Activated gamma-delta T cell treated with anti-CD3 and anti-CD28 coated beads, Interleukin-2, amount 50 U/mL, for 16 hours (primary cell): Measurements from ENCODE around the gene VSIG1.
A peak's percentile ranks its signal among the peaks of the same experiment; 100 is the strongest.

ENCODE experiments used
- DNase-seq: peaks from one replicate; pipeline ENCODE4 v3.0.0-alpha.2; 2020; ENCODE audit warnings: low read depth

VSIG1 gene

GRCh38 chrX:108064613-108065012, 19.7 kb downstream of the VSIG1 start:
- no peak for DNase-seq

DNA sequence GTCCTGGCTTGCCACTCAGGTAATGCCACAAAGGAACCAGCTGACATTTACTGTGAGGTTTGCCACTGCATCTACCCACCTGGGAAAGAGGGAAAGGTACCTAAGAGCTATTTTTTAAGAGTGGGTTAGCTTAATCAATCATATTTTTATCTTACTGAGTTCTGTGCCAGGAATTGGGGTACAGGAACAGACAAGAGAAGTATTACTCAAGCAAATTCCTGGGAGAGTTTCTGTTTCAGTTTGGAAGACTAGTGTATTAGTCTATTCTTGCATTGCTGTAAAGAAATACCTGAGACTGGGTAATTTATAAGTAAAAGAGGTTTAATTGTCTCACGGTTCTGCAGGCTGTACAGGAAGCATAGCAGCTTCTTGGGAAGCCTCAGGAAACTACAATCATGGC, 23.3 kb downstream of the VSIG1 start:
- no peak for DNase-seq

GRCh38 chrX:108070891-108071290, 26.0 kb downstream of the VSIG1 start:
- no peak for DNase-seq

- no peak for DNase-seq
These were observed 26.7 kb downstream of the VSIG1 start for GRCh38 chrX:108071578-108071977.

DNA sequence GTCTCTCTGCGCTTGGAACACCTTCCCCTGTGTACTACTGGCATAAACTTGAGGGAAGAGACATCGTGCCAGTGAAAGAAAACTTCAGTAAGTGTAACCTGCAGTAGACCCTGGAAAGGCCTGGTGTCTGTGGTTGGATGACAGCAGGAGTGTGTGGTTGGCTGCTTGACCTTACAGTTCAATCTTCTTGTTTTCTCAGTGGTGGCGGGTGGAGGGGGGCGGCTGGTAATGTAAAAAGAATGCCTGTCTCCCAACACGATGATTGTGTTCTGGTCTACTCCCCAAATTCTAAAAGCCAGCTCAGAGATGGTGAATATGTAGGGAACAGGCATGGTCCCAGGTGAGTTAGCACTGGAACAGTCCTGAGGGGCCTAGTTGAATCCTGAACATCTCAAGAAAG, 27.9 kb downstream of the VSIG1 start:
- no peak for DNase-seq

DNA sequence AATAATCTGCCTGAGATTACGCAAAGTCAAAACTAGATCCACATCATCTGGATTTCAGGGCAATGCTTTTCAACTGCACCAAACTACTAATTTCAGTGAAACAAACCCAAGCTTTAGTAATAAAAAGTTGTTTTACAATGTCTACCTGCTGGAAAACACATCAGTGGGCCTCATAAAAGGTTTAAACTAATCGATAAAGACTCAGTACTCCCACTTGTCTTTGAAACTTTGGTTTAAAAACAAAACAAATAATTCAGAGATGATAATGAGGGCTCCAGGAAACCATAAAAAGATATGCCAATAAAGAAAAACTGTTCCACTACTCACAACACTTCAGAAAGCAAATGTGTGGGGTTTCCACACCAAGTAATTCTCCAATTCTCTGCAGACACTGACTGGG, 36.2 kb downstream of the VSIG1 start:
- no peak for DNase-seq

GRCh38 chrX:108087792-108088191, 42.9 kb downstream of the VSIG1 start:
- no peak for DNase-seq

DNA sequence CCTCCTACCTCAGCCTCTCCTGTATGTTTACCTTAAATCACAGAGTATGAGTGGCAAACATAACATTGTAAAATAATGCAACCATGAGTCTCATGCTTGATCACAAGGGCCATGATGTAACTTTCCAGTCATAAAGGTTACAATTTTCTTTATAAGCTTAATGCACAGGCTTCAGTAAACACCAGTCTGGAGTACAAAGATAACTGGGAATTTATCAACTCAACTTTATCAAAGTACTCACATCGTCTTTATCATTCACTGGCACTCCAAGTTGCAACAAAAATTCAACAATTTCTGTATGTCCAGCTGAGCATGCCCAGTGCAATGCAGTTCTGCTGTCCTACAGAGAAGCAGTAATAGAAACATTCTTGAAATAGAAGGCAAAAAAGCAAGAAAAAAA, 43.6 kb downstream of the VSIG1 start:
- DNase-seq = no peak

DNA sequence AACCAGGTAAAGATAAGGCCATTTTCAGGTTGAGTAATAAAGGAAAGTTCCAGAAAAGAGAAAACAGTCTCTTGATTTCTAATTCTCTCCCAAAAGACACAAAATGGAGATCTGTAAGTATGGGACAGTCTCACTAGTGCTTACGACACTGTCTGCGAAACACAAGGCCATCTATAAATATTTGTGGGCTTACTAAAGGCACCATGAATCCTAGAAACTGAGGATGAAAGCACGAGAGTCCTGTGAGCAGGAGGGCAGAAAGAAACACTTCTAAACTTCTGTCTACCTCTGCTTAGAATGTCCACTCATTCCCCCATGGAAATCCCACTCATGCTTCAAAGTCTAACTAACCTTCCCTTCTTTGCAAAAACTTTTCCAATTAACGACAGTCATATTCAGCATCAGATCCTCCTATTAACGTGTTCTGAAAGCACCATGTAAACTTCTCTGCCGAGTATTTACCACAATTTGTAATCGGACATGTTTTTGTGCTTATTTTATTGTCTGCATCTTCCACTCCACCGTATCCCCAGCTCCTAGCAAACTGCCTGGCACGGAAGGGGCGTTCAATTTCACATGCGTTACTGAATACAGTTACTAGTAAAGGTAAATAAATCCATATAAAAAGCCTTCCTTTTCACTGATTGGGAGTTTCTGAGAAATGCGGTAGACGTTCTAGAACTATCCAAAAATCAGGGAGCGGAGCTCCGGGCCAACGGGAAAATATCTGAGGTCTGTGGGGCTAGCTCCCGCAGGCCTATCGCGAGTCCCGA, 45.8 kb downstream of the VSIG1 start:
- no peak for DNase-seq

GRCh38 chrX:108091264-108091877, 46.5 kb downstream of the VSIG1 start, which contains the start of the genes ATG4A and PSMD10:
ATG4A (plus strand) TSS chrX:108091778; CDS start chrX:108091827, 49 bp downstream.
PSMD10 (minus strand) TSS chrX:108091542; CDS start chrX:108091520, 22 bp downstream.
- peak; percentile 74 for DNase-seq

- DNase-seq = no peak
These were observed 47.0 kb downstream of the VSIG1 start for GRCh38 chrX:108091878-108092291.

DNA sequence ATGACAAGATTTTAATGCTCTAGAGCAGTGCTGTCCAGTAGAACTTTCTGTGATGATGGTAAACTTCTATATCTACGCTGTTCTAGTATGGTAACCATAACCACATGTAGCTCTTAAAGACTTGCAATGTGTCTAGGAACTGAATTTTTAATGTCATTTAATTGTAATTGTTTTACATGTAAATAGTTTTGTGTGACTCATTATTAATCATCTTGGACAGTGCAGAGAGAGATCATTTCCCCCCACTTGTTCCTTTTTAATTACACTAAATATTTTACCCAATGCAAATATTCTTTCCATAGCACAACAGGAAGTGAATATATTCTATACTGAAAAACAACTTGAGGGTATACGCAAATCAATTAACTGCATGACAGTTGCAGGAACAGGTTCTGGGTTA, 52.5 kb downstream of the VSIG1 start:
- DNase-seq = no peak

- no peak for DNase-seq
These were observed 60.6 kb downstream of the VSIG1 start for GRCh38 chrX:108105473-108105872.

- DNase-seq = no peak
These were observed 69.7 kb downstream of the VSIG1 start for GRCh38 chrX:108114541-108114940.

DNA sequence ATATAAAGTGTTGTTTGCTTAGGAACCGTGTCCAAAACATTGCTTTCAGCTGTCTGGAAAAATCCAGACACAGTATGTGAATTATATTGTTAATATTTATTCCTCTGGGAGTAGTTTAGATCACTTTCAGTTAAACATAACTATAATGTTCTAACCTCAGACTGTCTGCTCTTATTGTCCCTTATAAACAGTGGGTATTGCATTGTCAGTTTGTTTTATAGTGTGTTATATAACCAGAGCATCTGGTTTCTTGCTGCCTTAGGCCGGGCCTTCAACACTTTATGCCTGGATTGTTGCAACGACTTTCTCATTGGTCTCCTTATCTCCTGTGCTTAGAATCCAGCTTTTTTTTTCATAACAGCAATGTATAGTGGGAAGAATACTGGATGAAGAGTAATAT, 73.1 kb downstream of the VSIG1 start:
- no peak for DNase-seq

DNA sequence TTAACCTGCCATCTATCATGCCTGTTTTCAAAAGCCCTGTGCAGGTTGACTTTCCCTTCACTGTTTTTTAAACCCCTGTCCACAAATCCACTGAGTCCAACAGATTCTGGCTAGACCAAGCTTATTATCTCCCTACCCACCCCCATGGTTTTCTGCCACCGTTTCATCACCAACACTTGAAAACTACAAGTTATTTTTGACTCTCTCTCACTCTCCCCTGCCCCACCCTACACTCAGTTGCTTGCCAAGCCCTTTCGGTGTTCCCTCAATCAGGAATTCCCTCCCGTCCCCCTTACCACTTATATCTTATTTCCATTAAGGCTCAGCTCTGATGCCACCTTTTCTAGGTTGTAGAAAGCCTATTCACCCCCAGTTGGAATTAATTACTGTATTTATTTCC, 76.4 kb downstream of the VSIG1 start:
- no peak for DNase-seq

DNA sequence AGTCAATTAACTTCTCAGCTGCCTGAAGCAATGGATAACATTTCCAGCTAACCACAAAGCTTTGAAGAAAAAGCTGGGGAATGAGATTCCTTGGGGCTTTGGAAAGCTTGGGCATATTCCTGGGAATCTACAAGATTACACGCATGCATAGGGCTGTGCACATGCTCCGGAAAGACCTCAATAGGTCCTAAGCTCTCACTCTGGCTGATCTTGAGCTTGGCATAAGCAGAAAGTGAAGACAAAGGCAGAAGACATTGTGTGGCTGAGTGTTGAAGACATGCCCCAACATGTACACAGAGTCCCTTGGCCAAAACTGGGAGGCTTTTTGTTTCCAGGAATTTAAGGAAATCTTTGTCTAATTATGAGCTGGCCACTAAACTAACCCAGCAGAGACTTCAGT, 77.9 kb downstream of the VSIG1 start:
- DNase-seq = no peak

GRCh38 chrX:108123591-108124366, 78.9 kb downstream of the VSIG1 start:
- no peak for DNase-seq

DNA sequence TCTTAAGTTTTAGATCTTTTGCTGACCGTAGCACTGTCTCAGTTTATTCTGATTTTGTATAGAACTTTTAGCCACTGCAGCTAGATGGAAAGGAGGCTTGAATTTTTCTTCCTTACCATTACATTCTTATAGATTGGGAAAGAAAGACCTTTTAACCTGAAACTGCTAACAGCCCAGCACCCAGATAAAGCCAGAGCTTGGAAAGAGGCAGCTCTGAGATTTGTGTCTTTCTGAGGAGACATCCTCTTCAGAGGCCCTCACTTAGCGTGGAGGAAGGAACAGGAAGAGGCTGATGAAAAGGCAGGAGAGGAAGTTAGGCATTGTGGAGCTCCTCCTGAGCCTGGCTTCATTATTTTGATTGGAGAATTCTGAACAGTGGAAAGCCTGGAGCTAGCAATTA, 81.8 kb downstream of the VSIG1 start:
- no peak for DNase-seq

GRCh38 chrX:108127152-108127551, 82.3 kb downstream of the VSIG1 start:
- no peak for DNase-seq
